Measurements from ENCODE around the gene UIMC1. TPM values are rescaled to one million over a fixed set of nuclear protein-coding genes. Genes with fewer than 3 reads are reported as not detected.

The UIMC1 gene
- total RNA-seq, 4 donors from 2014 or later: 10.4 to 24.3 (median 20.2) TPM

- intact Hi-C loops (cut with DNase I; ENCODE audit: low total_unique reads): no loop called here
- no peak for ATAC-seq
- Histone ChIP-seq H3K4me1 (no peaks in the 10 kb centered on the region), H3K9me3 (no peaks in the 10 kb centered on the region), H3K4me3 (no peak overlapping the region), H3K27me3 (no peaks in the 10 kb centered on the region), H3K36me3 (peaks cover 0 to 56% of the 10 kb centered on the region in 2 donors), H3K27ac (no peak overlapping the region)
- in situ Hi-C loops (cut with MboI; ENCODE audit: low sequenced_read_pairs in 4 of 4): no loop called here
- no peak for DNase-seq
- TF ChIP-seq CTCF (IDR thresholded peaks at IDR 0.05 in 4 of 5, conservative IDR thresholded peaks at IDR 0.05 in 1 of 5) (no peak), POLR2A (IDR thresholded peaks at IDR 0.05) (no peak)
Observed at GRCh38 chr5:176902911-176903664, 103.5 kb downstream of the UIMC1 start.

DNA sequence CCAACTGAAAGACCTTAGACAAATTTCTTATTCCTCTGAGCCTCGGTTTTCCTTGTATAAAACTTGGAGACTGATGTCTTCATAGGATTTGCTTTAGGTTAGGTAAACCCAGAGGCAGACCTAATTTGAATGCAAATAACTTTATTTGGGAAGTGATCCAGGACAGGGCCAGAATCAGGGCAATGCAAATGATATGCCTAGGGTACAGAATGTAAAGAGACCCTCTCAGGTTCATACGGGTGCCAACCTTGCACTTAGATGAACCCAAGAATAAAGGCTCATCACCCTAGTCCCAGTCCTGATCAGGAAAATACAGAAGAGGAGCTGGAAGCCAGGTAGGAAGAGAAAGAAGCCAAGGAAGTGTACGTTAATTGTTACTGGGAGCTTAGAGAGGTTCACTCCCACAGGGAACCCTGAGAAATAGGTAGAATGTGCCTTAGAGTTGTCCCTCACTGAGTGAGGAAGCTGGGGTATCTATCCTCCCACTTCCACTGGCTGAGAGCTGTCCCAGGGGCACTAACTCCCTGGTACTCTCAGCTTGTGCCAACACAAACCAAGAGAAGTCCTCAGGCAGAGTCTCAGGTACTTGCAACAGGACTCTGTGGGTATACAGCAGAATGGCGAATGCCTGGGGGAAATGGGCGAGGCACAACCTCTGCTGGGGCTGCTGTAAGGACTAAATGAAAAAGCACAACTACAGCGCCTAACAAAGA is 104.3 kb downstream of the UIMC1 start:
- DNase-seq (no peak), ATAC-seq (no peak)
- intact Hi-C loops (cut with DNase I; ENCODE audit: low total_unique reads): no loop called here
- H3K27me3 ChIP-seq: no peaks in the 10 kb centered on the region
- TF ChIP-seq POLR2A (IDR thresholded peaks at IDR 0.05) (no peak), CTCF (IDR thresholded peaks at IDR 0.05 in 4 of 5, conservative IDR thresholded peaks at IDR 0.05 in 1 of 5) (no peak)
- no peaks in the 10 kb centered on the region for H3K4me1 ChIP-seq
- H3K4me3 ChIP-seq: no peak overlapping the region
- no peaks in the 10 kb centered on the region for H3K9me3 ChIP-seq
- in situ Hi-C loops (cut with MboI; ENCODE audit: low sequenced_read_pairs in 4 of 4): no loop called here
- no peak overlapping the region for H3K27ac ChIP-seq
- peaks cover 0 to 48% of the 10 kb centered on the region in 2 donors for H3K36me3 ChIP-seq

DNA sequence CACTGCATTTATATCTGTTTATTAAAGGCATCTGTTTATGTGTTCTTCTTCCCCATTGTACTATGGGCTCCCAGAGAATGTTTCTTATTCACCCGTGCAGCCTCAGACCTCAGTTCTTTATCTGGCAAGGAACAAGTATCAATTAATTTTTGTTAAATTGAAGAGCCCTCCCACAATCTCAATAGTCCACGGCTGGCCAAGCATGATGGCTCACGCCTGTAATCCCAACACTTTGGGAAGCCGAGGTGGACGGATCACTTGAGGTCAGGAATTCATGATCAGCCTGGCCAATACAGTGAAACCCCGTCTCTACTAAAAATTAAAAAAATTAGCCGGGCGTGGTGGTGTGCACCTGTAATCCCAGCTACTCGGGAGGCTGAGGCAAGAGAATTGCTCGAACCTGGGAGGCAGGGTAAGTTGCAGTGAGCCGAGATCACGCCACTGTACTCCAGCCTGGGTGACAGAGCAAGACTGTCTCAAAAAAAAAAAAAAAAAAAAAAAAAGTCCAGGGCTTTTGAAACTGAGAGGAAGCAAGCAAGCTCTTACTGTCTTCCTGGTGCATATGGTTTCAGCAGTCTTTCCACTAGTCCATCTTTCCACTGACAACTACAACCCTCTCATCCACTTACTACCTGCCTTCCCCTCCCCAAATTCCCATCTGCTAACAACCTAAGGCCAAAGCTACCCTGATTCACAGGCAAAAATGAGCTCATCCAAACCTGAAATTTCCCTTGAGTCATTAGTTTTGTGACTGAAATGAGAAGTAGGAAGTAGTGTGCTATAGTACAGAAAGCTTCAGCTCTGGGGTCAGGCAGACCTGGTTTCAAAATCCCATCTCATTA is 105.1 kb downstream of the UIMC1 start:
- no peak overlapping the region for H3K27ac ChIP-seq
- DNase-seq (no peak), ATAC-seq (no peak)
- no peaks in the 10 kb centered on the region for H3K9me3 ChIP-seq
- no peak overlapping the region for H3K4me3 ChIP-seq
- no peaks in the 10 kb centered on the region for H3K4me1 ChIP-seq
- intact Hi-C loops (cut with DNase I; ENCODE audit: low total_unique reads): no loop called here
- H3K27me3 ChIP-seq: no peaks in the 10 kb centered on the region
- in situ Hi-C loops (cut with MboI; ENCODE audit: low sequenced_read_pairs in 4 of 4): no loop called here
- peaks cover 0 to 40% of the 10 kb centered on the region in 2 donors for H3K36me3 ChIP-seq
- TF ChIP-seq CTCF (IDR thresholded peaks at IDR 0.05 in 4 of 5, conservative IDR thresholded peaks at IDR 0.05 in 1 of 5) (no peak), POLR2A (IDR thresholded peaks at IDR 0.05) (no peak)

DNA sequence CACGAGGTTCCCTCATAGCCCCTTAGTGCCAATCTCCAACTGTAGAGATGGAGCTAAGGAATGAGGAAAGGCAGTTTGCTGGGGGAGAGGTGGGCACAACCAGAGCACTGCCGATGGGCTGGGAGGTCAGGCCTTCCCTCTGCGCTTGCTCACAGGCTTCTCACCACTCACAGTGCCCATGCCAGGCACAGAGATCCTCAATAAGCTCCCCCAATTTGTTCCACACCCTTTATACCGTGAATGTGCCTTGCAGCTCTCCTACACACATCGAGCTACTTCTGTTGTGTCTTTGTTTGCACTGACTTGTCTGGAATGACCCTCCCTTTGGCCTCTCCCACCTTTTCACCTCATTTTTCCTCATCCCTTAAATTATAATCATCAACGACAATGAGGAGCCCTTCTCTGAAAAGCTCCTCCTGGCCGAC is 105.8 kb downstream of the UIMC1 start:
- no peak overlapping the region for H3K27ac ChIP-seq
- H3K27me3 ChIP-seq: no peaks in the 10 kb centered on the region
- no peak for ATAC-seq
- H3K9me3 ChIP-seq: no peaks in the 10 kb centered on the region
- H3K4me3 ChIP-seq: no peak overlapping the region
- peaks cover 0 to 33% of the 10 kb centered on the region in 2 donors for H3K36me3 ChIP-seq
- intact Hi-C loops (cut with DNase I; ENCODE audit: low total_unique reads) (no loop called here), in situ Hi-C loops (cut with MboI; ENCODE audit: low sequenced_read_pairs in 4 of 4) (no loop called here)
- no peak for TF ChIP-seq POLR2A (IDR thresholded peaks at IDR 0.05)
- TF ChIP-seq CTCF (IDR thresholded peaks at IDR 0.05 in 4 of 5, conservative IDR thresholded peaks at IDR 0.05 in 1 of 5): no peak
- no peaks in the 10 kb centered on the region for H3K4me1 ChIP-seq
- no peak for DNase-seq

Measured in gastrocnemius medialis (tissue), 4 donors.